ENCODE measurements around the gene TEDC2. TPM values are rescaled to one million over a fixed set of nuclear protein-coding genes. Genes with fewer than 3 reads are reported as not detected.

The TEDC2 gene
- polyA plus RNA-seq, 3 donors: 0.28 TPM; not detected in 2

DNA sequence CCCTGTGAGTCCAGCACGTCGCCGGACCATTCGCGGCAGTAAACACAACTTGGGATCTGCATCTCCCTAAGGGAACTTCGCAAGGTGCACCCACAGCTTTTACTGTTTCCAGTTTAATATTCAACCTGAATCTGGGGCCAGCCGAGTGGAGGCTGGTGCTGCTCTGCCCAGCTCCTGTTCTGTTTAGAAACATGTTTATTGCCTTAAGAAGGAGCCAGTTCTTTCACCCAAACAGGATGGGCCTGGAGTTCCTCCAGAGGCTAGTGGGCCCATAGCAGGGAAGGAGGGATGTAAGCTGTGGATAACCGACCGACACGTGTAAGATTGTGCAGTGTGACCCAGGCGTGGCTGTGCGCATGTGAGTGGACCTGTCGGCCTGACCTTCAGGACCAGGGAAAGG is 32.4 kb downstream of the TEDC2 start:
- 97% methylated on average over 12 of the region's 13 CpGs for WGBS (ENCODE audit: insufficient coverage)
- no peaks in the 10 kb centered on the region for H4K20me1 ChIP-seq (ENCODE audit: insufficient read depth, low read length)
- no peak overlapping the region for H3K4me2 ChIP-seq (replicated peaks; ENCODE audit: extremely low read depth, low read length, poor library complexity, severe bottlenecking)
- no peaks in the 10 kb centered on the region for H3K27me3 ChIP-seq (ENCODE audit: control insufficient read depth in 2 of 2, insufficient read depth in 2 of 2, low read length in 2 of 2)
- peaks cover 29% of the 10 kb centered on the region for H3K79me2 ChIP-seq (ENCODE audit: insufficient read depth, low read length)
- Mint-ChIP-seq H3K27me3 (ENCODE audit: low read depth in 3 of 3) (peaks cover 2% of the 10 kb centered on the region in 3 donors), H3K36me3 (peaks cover 24 to 25% of the 10 kb centered on the region in 2 donors), H3K27ac (peak overlapping the region in 1 of 7 donors; percentile 56), H3K9me3 (peaks cover 0 to 5% (median 2%) of the 10 kb centered on the region in 7 donors), H3K4me3 (no peak overlapping the region), H3K4me1 (peaks cover 14% of the 10 kb centered on the region)
- intact Hi-C loops (cut with micrococcal nuclease): no loop called here
- H3K36me3 ChIP-seq (replicated peaks in 1 of 2; ENCODE audit: control insufficient read depth in 1 of 2, insufficient read depth in 2 of 2, low read length in 2 of 2): peaks cover 15 to 27% of the 10 kb centered on the region in 2 donors
- H3K4me1 ChIP-seq (ENCODE audit: control insufficient read depth in 1 of 2, insufficient read depth in 2 of 2, low read length in 2 of 2): peaks cover 17 to 21% of the 10 kb centered on the region in 2 donors
- TF ChIP-seq, protein P1, sequence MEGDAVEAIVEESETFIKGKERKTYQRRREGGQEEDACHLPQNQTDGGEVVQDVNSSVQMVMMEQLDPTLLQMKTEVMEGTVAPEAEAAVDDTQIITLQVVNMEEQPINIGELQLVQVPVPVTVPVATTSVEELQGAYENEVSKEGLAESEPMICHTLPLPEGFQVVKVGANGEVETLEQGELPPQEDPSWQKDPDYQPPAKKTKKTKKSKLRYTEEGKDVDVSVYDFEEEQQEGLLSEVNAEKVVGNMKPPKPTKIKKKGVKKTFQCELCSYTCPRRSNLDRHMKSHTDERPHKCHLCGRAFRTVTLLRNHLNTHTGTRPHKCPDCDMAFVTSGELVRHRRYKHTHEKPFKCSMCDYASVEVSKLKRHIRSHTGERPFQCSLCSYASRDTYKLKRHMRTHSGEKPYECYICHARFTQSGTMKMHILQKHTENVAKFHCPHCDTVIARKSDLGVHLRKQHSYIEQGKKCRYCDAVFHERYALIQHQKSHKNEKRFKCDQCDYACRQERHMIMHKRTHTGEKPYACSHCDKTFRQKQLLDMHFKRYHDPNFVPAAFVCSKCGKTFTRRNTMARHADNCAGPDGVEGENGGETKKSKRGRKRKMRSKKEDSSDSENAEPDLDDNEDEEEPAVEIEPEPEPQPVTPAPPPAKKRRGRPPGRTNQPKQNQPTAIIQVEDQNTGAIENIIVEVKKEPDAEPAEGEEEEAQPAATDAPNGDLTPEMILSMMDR (IDR thresholded peaks at IDR 0.05): no peak
- H3K9ac ChIP-seq (ENCODE audit: insufficient read depth, low read length, poor library complexity, severe bottlenecking): no peak overlapping the region
- H3K4me3 ChIP-seq (replicated peaks in 1 of 3; ENCODE audit: low read depth in 2 of 3, low read length in 3 of 3): no peak overlapping the region
- no peak overlapping the region for H3K27ac ChIP-seq (ENCODE audit: low read depth in 1 of 2, low read length in 2 of 2)
- no peak overlapping the region for H2AFZ ChIP-seq (ENCODE audit: insufficient read depth, low read depth, low read length, poor library complexity, severe bottlenecking)
- DNase-seq: no peak
- no peaks in the 10 kb centered on the region for H3K9me3 ChIP-seq (replicated peaks in 1 of 2; ENCODE audit: control insufficient read depth in 1 of 2, insufficient read depth in 1 of 2, low read length in 2 of 2)

DNA sequence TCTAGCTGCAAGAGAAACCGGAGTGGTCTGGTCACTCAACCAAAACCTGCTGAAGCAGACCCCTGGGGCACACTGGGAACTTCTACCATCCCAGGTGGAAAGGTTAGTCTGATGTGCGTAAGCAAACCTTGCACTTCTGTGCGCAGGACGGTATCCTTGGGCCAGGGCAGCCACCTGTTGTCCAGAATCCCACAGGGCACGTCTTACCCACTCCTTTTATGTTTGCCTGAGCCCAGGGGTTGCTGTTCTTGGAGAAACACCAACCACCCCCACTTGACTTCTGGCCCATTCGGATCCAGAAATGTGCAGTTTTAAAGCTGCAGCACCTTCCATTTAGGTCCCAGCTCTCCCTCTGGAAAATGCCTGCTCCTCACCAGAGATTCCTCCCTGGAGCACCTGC is 33.7 kb downstream of the TEDC2 start:
- Mint-ChIP-seq H3K27me3 (ENCODE audit: low read depth in 3 of 3) (no peaks in the 10 kb centered on the region), H3K27ac (peak overlapping the region in 1 of 7 donors; percentile 46), H3K36me3 (peaks cover 32 to 37% of the 10 kb centered on the region in 2 donors), H3K9me3 (peaks cover 0 to 5% (median 2%) of the 10 kb centered on the region in 7 donors), H3K4me3 (no peak overlapping the region), H3K4me1 (peaks cover 4% of the 10 kb centered on the region)
- no peaks in the 10 kb centered on the region for H4K20me1 ChIP-seq (ENCODE audit: insufficient read depth, low read length)
- no peak for DNase-seq
- TF ChIP-seq, protein P1 (IDR thresholded peaks at IDR 0.05): no peak
- intact Hi-C loops (cut with micrococcal nuclease): no loop called here
- no peak overlapping the region for H2AFZ ChIP-seq (ENCODE audit: insufficient read depth, low read depth, low read length, poor library complexity, severe bottlenecking)
- H3K79me2 ChIP-seq (ENCODE audit: insufficient read depth, low read length): peaks cover 25% of the 10 kb centered on the region
- H3K4me1 ChIP-seq (ENCODE audit: control insufficient read depth in 1 of 2, insufficient read depth in 2 of 2, low read length in 2 of 2): peaks cover 5 to 8% of the 10 kb centered on the region in 2 donors
- no peak overlapping the region for H3K4me2 ChIP-seq (replicated peaks; ENCODE audit: extremely low read depth, low read length, poor library complexity, severe bottlenecking)
- H3K9me3 ChIP-seq (replicated peaks in 1 of 2; ENCODE audit: control insufficient read depth in 1 of 2, insufficient read depth in 1 of 2, low read length in 2 of 2): no peaks in the 10 kb centered on the region
- 99% methylated on average over 6 of the region's 6 CpGs for WGBS (ENCODE audit: insufficient coverage)
- no peak overlapping the region for H3K9ac ChIP-seq (ENCODE audit: insufficient read depth, low read length, poor library complexity, severe bottlenecking)
- H3K36me3 ChIP-seq (replicated peaks in 1 of 2; ENCODE audit: control insufficient read depth in 1 of 2, insufficient read depth in 2 of 2, low read length in 2 of 2): peaks cover 20 to 39% of the 10 kb centered on the region in 2 donors
- H3K27me3 ChIP-seq (ENCODE audit: control insufficient read depth in 2 of 2, insufficient read depth in 2 of 2, low read length in 2 of 2): no peaks in the 10 kb centered on the region
- H3K4me3 ChIP-seq (replicated peaks in 1 of 3; ENCODE audit: low read depth in 2 of 3, low read length in 3 of 3): no peak overlapping the region
- peak overlapping the region in 1 of 2 donors; percentile 18 for H3K27ac ChIP-seq (ENCODE audit: low read depth in 1 of 2, low read length in 2 of 2)
